GM12873 (cell line): Measurements from ENCODE around the gene SRGAP3.

Experiments
- TF ChIP-seq, protein P1 (sequence below): IDR thresholded peaks from 2 replicates; pipeline ENCODE4 v1.5.1; 2012; ENCODE audit warnings: low read depth, mild to moderate bottlenecking, moderate library complexity, low read length, control low read depth; ENCODE audit not compliant: insufficient read depth; ENCODE audit errors: missing control alignments

The SRGAP3 gene

DNA sequence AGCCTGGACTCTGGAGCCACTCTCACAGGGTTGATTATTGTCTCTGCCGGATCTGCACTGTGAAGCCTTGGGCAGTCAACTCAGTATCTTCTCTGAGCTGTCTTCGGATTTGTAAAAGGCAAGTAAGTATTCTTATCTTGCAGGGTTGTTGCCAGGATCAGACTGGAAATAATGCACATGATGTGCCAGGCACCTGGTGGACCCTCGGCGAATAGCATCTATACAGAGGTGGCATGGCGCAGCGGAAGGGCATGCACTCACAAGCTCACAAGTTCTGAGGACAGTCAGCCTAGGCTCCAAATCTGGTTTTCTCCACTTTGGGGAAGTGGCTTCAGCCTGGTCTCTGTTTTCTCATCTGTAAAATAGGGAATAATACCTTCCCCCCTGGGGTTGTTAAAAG lies 113.9 kb downstream of the SRGAP3 start:
- TF ChIP-seq, protein P1, sequence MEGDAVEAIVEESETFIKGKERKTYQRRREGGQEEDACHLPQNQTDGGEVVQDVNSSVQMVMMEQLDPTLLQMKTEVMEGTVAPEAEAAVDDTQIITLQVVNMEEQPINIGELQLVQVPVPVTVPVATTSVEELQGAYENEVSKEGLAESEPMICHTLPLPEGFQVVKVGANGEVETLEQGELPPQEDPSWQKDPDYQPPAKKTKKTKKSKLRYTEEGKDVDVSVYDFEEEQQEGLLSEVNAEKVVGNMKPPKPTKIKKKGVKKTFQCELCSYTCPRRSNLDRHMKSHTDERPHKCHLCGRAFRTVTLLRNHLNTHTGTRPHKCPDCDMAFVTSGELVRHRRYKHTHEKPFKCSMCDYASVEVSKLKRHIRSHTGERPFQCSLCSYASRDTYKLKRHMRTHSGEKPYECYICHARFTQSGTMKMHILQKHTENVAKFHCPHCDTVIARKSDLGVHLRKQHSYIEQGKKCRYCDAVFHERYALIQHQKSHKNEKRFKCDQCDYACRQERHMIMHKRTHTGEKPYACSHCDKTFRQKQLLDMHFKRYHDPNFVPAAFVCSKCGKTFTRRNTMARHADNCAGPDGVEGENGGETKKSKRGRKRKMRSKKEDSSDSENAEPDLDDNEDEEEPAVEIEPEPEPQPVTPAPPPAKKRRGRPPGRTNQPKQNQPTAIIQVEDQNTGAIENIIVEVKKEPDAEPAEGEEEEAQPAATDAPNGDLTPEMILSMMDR, result no peak

DNA sequence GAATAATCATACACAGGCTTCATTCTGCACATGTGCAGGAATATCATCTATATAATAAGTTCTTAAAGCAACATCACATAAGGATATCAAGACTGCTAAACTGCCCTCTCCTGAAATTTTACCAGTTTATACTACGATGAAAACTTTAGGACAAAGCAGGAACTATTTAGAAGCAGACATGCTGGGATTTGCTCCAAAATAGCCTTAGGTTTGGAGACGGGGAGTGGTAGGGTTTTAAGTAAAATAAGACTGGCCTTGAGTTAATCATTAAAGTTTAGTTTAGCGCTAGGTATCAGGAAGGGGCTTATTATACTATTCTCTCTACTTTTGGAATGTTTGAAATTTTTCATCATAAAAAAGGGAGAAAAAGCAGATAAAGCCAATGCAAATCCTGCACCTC lies 115.8 kb downstream of the SRGAP3 start:
- TF ChIP-seq, protein P1, result no peak

DNA sequence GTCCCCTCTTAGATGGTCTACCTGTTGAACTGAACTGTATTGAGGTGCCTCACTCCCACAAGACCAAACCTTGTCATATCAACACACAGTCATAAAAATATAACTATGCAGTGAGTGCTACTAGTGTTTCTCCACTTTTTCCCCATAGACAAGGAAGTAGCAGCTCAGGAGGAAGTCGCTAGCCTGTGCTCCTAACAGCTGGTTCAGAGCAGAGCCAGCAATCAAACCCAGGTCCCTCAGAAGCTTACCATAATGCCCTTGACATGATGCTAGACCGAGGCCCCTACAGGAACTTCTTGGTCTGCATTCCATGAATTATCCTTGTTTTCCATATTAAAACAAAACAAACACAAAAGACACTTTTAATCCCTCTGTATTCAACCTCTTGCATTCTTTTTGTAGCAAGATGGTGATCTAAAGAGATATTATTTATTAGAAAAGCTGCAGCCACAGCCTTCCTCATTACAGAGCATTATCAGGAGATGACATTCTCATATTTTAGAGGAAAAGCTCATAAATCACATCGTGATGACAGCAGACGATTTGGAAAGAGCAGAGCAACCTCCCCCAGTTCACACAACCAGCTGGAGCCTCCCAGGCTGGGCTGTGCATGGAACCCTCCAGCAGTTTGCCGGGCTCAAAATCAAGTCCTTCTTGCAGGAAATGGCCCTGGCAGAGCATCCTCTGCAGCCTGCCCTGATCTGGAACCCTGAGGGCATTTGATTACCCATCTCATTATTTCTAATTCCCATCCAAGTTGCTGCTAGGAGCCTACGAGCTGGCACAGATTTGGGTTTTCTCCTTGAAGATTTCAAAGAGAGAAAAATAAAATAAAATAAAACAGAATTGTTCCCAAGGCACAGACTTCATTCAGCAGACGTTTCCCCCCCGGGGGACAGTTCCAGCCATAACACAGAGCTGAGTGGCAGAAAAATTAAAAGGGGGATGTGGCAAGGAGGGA lies 118.8 kb downstream of the SRGAP3 start:
- TF ChIP-seq, protein P1, result no peak

DNA sequence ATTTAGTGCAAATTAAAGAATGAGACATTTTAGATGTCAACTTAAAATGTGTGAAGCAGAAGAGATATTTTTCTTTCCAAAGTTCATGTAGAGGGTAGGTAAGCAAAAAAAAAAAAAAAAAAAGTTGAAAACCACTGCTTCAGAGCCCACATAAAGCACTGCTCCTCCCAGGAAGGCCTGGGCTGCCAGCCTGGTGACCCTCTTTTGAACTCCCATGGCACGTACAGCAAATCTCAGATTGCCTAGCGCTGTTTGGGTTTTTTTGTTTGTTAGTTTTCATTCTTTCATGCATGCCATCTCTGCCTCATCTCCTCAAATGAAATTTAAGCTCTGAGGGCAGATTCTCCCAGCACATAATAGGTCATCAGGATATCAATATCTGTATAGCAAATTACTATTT lies 120.1 kb downstream of the SRGAP3 start:
- TF ChIP-seq, protein P1, result no peak

DNA sequence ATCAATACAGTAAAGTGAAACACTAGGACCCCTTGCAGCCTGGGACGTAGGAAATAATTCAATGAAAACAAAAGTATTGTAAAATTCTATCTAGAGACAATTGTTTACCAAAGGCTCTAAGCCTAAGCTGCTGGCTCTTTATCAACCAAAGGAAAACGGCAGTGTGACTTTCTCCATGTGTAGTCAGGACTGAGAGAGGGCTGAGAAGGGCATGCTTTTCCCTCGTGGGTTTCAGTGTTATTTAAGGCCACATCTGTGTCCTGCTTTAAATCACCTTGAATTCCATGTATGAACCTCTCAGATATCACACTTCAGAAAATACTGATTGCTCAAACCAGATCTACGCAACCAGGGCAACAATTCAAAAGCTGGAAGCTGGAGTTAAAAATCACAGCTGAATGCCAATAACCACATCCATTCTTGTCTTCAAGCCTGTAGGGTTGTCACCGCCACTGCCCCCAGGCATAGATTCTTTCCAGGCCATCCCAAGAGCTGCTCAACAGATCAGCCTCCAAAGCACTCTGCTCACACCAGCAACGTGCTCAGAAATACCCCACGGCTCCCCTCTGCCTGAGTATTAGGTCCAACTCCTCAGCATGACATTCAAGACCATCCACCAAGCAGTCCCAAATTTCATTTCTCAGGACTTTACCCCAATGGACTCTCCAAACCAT lies 124.0 kb downstream of the SRGAP3 start:
- TF ChIP-seq, protein P1, result no peak

DNA sequence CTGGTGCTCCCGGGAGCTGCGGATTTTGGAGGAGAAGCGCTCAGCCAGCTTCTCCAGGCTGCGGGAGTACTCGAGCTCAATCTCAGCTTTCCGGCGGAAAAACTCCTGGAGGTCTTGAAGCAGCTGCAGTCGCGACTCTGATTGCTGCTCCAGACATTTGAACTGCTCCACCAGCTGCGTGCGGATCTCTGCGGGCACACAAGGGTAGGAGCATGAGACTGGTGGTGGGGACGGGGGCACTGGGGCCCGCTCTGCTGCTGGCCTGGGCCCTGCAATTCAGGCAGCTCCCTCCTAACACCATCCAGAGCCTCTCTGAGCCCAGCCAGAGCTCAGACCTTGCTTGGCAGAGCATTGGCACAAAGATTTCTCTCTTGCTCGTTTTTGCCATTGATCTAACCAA lies 124.7 kb downstream of the SRGAP3 start:
- TF ChIP-seq, protein P1, result no peak

DNA sequence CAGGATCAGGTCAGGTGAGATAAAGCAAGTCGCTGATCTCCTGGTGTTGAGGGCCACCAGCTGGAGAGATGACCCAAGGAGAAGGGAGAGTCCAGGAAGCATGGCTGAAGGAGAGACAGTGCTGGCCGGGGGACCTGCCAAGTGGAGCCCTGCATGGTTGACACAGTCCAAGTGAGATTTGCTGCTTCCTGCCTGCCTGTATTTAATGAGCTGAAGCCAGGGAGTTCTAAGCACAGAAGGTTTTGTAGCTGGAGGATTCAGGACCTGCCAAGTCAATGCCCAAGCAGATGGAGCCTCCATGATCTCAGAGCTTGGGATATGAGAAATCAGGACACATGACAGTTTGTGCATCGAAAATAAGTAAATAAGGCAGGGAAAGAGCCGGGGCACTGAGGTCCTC lies 125.6 kb downstream of the SRGAP3 start:
- TF ChIP-seq, protein P1, result no peak
